Measurements from ENCODE around the gene NR2F1-AS1. TPM values are rescaled to one million over a fixed set of nuclear protein-coding genes. Genes with fewer than 3 reads are reported as not detected.
"Not testable (repeated sequence)": the region's sequence is repeated elsewhere in the genome, so short reads cannot be mapped to it uniquely, and the experiment has no call there.

NR2F1-AS1 gene
- total RNA-seq, 1 donor from 2014 or later, result 16.2 TPM

DNA sequence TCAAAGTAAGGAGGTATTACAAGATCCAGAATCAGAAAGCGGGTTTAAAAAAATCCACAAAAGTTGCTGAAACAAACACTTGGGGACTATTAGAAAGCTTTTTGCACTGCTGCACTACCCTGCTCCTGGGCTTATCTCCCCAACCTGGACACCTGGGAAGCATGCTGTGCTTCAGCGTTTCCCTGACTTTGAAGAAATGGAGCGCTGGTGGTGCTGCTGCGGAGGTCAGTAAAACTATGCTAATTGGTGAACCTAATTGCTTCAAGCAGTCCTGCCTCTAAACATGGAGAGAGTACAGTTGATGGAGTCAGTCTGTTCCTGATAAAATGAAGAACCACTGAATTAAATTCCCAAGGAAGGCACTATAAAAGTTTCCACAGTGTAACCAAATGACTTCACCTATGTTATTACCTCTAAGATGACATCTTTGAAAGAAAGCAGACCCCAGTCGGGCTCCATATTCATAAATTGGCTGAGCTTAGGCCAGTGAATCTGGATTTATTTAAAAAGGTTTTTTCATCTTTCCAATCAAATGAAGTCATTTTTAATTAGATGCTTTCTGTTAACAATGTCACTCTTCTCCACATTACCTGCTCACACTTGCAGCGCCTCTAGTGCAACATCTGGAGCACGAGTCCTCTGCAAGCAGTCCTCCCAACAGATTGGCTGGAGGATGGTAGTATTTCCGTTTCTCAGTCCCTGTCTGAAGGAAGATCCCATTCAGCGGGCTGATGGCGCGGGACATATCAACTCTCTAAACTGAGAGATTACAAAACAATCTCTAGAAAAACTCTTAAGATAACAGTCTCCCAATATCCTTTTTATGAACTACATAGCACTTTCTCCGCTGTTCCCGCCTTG lies 11.5 kb downstream of the NR2F1-AS1 start:
- intact Hi-C loops (cut with DNase I), result no loop called here
- H3K9me3 ChIP-seq, result no peaks in the 10 kb centered on the region
- TF ChIP-seq, protein P1, sequence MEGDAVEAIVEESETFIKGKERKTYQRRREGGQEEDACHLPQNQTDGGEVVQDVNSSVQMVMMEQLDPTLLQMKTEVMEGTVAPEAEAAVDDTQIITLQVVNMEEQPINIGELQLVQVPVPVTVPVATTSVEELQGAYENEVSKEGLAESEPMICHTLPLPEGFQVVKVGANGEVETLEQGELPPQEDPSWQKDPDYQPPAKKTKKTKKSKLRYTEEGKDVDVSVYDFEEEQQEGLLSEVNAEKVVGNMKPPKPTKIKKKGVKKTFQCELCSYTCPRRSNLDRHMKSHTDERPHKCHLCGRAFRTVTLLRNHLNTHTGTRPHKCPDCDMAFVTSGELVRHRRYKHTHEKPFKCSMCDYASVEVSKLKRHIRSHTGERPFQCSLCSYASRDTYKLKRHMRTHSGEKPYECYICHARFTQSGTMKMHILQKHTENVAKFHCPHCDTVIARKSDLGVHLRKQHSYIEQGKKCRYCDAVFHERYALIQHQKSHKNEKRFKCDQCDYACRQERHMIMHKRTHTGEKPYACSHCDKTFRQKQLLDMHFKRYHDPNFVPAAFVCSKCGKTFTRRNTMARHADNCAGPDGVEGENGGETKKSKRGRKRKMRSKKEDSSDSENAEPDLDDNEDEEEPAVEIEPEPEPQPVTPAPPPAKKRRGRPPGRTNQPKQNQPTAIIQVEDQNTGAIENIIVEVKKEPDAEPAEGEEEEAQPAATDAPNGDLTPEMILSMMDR (IDR thresholded peaks at IDR 0.05), result no peak
- no peak overlapping the region for H3K4me3 ChIP-seq
- no peak for DNase-seq
- ATAC-seq, result no peak
- H3K4me1 ChIP-seq, result peaks cover 15% of the 10 kb centered on the region
- peaks cover 66% of the 10 kb centered on the region for H3K27me3 ChIP-seq
- H3K27ac ChIP-seq, result no peak overlapping the region
- no peaks in the 10 kb centered on the region for H3K36me3 ChIP-seq

DNA sequence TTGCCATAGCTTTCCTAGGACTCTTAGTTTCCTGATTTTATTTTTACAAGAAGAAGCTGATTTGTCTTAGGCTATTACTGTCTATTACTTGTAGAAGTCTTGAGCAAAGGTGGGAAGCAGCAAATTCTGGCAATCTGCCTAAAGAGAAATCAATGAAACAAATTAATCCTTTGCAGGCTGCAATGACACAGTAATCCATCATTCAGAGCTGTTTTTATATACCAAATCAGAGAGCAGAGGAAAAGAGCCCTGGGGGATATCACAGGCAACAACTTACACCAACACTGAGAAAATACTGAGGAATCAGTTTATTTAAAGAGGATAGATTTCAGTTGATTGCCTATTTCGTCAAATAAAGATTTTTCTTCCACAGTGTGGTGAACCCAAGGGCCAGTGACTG lies 13.6 kb downstream of the NR2F1-AS1 start:
- ATAC-seq (no peak), DNase-seq (no peak)
- Histone ChIP-seq H3K36me3 (no peaks in the 10 kb centered on the region), H3K4me3 (no peak overlapping the region), H3K27me3 (peaks cover 45% of the 10 kb centered on the region), H3K4me1 (peaks cover 15% of the 10 kb centered on the region), H3K9me3 (no peaks in the 10 kb centered on the region), H3K27ac (no peak overlapping the region)
- TF ChIP-seq, protein P1 (IDR thresholded peaks at IDR 0.05), result no peak
- intact Hi-C loops (cut with DNase I), result no loop called here

DNA sequence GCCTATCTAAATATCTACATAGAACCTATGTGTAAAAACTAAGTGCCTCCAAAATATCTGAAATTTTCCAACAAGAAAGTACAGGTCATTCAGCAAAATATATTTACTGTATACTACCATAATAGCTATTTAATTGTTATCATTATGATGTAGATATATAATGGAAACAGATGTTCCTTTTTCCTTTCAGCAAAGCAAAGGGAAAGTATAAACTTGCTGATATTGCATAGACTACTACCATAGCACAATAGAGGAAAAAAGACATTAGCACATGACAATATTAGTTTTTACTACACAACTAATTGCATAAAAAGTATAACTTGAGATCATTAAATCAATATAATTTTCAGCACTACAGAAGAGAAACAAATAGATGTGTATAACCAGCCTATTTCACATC lies 14.9 kb downstream of the NR2F1-AS1 start:
- ATAC-seq (no peak), DNase-seq (no peak)
- Histone ChIP-seq H3K4me1 (peaks cover 15% of the 10 kb centered on the region), H3K27ac (no peak overlapping the region), H3K4me3 (no peak overlapping the region), H3K9me3 (no peaks in the 10 kb centered on the region), H3K27me3 (peaks cover 33% of the 10 kb centered on the region), H3K36me3 (no peaks in the 10 kb centered on the region)
- TF ChIP-seq, protein P1 (IDR thresholded peaks at IDR 0.05), result no peak
- intact Hi-C loops (cut with DNase I), result no loop called here

DNA sequence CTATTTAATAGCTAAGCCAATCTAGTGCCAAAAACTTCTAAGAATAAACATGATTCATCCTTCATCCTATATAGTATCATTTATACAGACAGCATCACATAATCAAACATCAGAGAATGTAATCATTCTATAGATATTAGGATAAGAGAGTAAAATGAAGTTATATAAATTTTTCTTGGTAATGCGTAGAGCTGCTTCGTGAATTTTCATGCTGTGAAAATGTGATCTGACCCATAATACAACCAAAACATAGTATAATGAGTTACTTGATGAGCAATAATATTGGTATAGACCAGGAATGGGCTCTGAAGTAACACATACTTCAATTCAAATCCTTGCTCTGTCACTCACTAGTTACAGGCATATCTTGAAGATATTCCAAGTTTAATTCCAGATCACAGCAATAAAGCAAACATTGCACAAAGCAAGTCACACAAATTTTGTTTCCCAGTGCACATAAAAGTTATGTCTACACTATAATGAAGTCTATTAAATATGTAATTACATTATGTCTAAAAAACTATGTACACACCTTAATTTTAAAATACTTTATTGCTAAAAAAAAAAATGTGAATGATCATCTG lies 23.9 kb downstream of the NR2F1-AS1 start:
- H3K9me3 ChIP-seq, result no peaks in the 10 kb centered on the region
- H3K4me1 ChIP-seq, result no peaks in the 10 kb centered on the region
- no peak overlapping the region for H3K4me3 ChIP-seq
- no peaks in the 10 kb centered on the region for H3K27me3 ChIP-seq
- DNase-seq (no peak), ATAC-seq (no peak)
- TF ChIP-seq, protein P1 (IDR thresholded peaks at IDR 0.05), result no peak
- intact Hi-C loops (cut with DNase I), result no loop called here
- no peak overlapping the region for H3K27ac ChIP-seq
- H3K36me3 ChIP-seq, result no peaks in the 10 kb centered on the region

DNA sequence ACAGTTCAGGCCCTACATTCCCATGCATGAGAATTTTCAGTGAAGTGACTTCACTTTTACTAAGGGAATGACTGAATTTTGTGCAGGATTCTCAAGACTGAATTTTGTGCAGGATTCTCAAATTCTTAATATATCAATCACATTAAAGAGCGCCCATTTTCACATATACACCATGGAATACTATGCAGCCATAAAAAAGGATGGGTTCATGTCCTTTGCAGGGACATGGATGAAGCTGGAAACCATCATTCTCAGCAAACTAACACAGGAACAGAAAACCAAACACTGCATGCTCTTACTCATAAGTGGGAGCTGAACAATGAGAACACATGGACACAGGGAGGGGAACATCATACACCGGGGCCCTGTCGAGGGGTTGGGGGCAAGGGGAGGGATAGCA lies 31.4 kb downstream of the NR2F1-AS1 start:
- H3K4me3 ChIP-seq; H3K27me3 ChIP-seq; H3K27ac ChIP-seq; H3K4me1 ChIP-seq; DNase-seq; ATAC-seq; intact Hi-C loops (cut with DNase I); H3K36me3 ChIP-seq; H3K9me3 ChIP-seq: not testable (repeated sequence)

DNA sequence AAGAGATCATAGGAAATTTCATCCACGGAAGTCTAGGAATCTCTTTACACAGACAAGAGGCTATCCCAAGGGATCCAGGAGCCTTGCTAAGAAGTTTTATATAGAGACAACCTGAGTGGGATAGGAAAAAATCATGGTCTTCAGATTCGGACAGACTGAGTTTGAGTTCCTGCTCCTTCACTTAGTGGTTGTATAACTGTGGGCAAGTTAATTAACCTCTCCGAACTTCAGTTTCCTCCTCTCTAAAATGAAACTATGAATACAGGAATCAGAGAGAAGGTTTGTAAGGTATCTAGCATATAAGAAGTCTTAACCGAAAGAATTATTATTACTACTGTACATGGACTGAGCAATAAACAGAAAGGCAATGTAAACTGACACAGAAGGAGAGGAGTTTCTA lies 35.1 kb downstream of the NR2F1-AS1 start:
- no peak for ATAC-seq
- Histone ChIP-seq H3K4me1 (no peaks in the 10 kb centered on the region), H3K27me3 (no peaks in the 10 kb centered on the region), H3K9me3 (no peaks in the 10 kb centered on the region), H3K36me3 (no peaks in the 10 kb centered on the region), H3K4me3 (no peak overlapping the region), H3K27ac (no peak overlapping the region)
- no peak for DNase-seq
- TF ChIP-seq, protein P1 (IDR thresholded peaks at IDR 0.05), result no peak
- intact Hi-C loops (cut with DNase I), result no loop called here
